GF-D8 (cell line): ENCODE measurements around the gene MYL9.
A peak's percentile ranks its signal among the peaks of the same experiment; 100 is the strongest.
"Not testable (repeated sequence)": the region's sequence is repeated elsewhere in the genome, so short reads cannot be mapped to it uniquely, and the experiment has no call there.

Source experiments
- DNase-seq: peaks from one replicate; lab custom pipeline; 2025; lab: John Stamatoyannopoulos, UW

MYL9 gene

GRCh38 chr20:36541227-36541767 lies at the start of gene MYL9:
TSS of gene MYL9 (plus strand) at chr20:36541519. CDS start at chr20:36544885, 3,366 bp downstream.
- no peak for DNase-seq

GRCh38 chr20:36491901-36492617 lies 49.3 kb upstream of the MYL9 start:
- peak; percentile 58 for DNase-seq

- DNase-seq: peak; percentile 6
These were observed 48.1 kb upstream of the MYL9 start for GRCh38 chr20:36493051-36493800.

GRCh38 chr20:36493801-36494114 lies 47.6 kb upstream of the MYL9 start:
- no peak for DNase-seq

- DNase-seq: no peak
These were observed 44.3 kb upstream of the MYL9 start for GRCh38 chr20:36496707-36497669.

GRCh38 chr20:36497856-36498255 lies 43.5 kb upstream of the MYL9 start:
- DNase-seq: no peak

GRCh38 chr20:36498386-36499179 lies 42.7 kb upstream of the MYL9 start:
- no peak for DNase-seq

- DNase-seq: no peak
These were observed 42.1 kb upstream of the MYL9 start for GRCh38 chr20:36499211-36499610.

GRCh38 chr20:36499723-36500501 lies 41.4 kb upstream of the MYL9 start:
- DNase-seq: no peak

GRCh38 chr20:36501367-36502006 lies 39.8 kb upstream of the MYL9 start:
- DNase-seq: no peak

- DNase-seq: no peak
These were observed 37.0 kb upstream of the MYL9 start for GRCh38 chr20:36504295-36504694.

- no peak for DNase-seq
These were observed 35.1 kb upstream of the MYL9 start for GRCh38 chr20:36506253-36506652.

- DNase-seq: no peak
These were observed 33.6 kb upstream of the MYL9 start for GRCh38 chr20:36507746-36508145.

- no peak for DNase-seq
These were observed 22.2 kb upstream of the MYL9 start for GRCh38 chr20:36519012-36519719.

GRCh38 chr20:36519944-36520343 lies 21.4 kb upstream of the MYL9 start:
- DNase-seq: no peak

GRCh38 chr20:36521526-36521925 lies 19.8 kb upstream of the MYL9 start:
- no peak for DNase-seq

- DNase-seq: not testable (repeated sequence)
These were observed 18.9 kb upstream of the MYL9 start for GRCh38 chr20:36522412-36522811.

- peak; percentile 78 for DNase-seq
These were observed 18.0 kb upstream of the MYL9 start for GRCh38 chr20:36523341-36523740.

GRCh38 chr20:36525620-36526365 lies 15.5 kb upstream of the MYL9 start:
- no peak for DNase-seq
